ENCODE data around the gene CNBD2. TPM values are rescaled to one million over a fixed set of nuclear protein-coding genes. Genes with fewer than 3 reads are reported as not detected.
"Not testable (repeated sequence)": the region's sequence is repeated elsewhere in the genome, so short reads cannot be mapped to it uniquely, and the experiment has no call there.

The CNBD2 gene
- total RNA-seq, 3 donors from 2014 or later, result 3.7 to 6.2 (median 4.4) TPM

DNA sequence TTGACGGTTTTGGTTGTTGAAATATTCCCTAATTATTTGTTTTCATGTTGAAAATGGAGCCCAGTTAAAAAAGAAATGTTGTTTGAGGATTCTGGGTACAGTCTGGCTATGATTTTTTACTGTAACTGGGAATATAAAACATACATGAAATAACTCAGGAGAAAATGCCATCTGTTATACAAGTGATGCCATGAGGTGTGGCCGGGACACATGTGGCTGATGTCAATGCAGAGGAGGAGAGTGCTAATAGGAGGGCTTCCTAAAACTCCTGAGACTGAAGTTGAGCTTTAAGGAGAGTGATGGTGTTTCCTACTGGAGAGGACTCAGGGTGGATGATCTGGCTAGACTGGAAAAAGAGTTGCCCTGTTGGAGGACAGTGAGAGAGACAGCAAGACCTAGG lies 26.8 kb upstream of the CNBD2 start:
- no peak for ATAC-seq
- Histone ChIP-seq H3K36me3 (ENCODE audit: low read depth) (peaks cover 5% of the 10 kb centered on the region), H3K4me1 (ENCODE audit: low read depth) (no peaks in the 10 kb centered on the region), H3K9me3 (no peaks in the 10 kb centered on the region), H3K4me3 (no peak overlapping the region)
- DNase-seq, result no peak
- intact Hi-C loops (cut with DNase I, micrococcal nuclease), result no loop called here
- TF ChIP-seq, protein P1, sequence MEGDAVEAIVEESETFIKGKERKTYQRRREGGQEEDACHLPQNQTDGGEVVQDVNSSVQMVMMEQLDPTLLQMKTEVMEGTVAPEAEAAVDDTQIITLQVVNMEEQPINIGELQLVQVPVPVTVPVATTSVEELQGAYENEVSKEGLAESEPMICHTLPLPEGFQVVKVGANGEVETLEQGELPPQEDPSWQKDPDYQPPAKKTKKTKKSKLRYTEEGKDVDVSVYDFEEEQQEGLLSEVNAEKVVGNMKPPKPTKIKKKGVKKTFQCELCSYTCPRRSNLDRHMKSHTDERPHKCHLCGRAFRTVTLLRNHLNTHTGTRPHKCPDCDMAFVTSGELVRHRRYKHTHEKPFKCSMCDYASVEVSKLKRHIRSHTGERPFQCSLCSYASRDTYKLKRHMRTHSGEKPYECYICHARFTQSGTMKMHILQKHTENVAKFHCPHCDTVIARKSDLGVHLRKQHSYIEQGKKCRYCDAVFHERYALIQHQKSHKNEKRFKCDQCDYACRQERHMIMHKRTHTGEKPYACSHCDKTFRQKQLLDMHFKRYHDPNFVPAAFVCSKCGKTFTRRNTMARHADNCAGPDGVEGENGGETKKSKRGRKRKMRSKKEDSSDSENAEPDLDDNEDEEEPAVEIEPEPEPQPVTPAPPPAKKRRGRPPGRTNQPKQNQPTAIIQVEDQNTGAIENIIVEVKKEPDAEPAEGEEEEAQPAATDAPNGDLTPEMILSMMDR (IDR thresholded peaks at IDR 0.05), result no peak

DNA sequence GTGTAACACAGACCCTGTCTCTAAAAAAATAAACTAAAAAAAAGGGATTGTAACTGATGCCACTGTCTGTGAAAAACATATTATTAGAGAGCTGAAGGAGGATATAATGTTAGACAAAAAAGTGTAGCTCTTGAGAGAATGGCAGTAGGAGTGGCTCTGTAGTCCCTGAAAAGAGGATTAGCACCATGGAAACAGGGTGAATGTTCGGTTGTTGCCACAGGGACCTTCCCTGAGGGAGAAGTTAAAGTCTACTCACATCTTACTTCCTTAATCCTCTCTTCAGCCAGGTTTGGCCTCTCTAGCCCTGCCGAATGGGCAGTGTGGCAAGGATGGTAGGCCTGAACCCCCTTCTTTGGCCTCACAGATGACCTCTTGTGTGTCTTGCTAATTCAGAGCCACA lies 26.1 kb upstream of the CNBD2 start:
- Histone ChIP-seq H3K36me3 (ENCODE audit: low read depth) (peaks cover 5% of the 10 kb centered on the region), H3K4me1 (ENCODE audit: low read depth) (no peaks in the 10 kb centered on the region), H3K9me3 (no peaks in the 10 kb centered on the region), H3K4me3 (no peak overlapping the region)
- intact Hi-C loops (cut with DNase I, micrococcal nuclease), result no loop called here
- no peak for DNase-seq
- no peak for ATAC-seq
- TF ChIP-seq, protein P1 (IDR thresholded peaks at IDR 0.05), result no peak

DNA sequence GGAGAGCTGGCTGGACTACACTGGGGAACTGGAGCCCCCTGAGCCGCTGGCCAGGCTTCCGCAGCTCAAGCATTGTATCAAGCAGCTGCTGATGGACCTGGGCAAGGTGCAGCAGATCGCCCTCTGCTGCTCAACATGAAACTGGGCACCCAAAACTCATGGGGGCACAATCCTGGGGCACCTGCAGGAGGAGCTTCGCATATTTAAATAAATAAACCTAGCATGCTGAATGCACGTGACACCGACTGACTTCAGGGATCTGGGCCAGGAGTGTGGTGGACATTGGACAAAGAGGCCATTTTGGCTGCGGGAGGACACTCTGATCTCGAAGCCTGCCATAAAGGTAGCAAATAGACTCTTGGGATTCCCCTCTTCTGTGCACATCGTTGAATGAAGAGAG lies 20.9 kb upstream of the CNBD2 start:
- ATAC-seq, result peak; percentile 61
- TF ChIP-seq, protein P1 (IDR thresholded peaks at IDR 0.05), result no peak
- Histone ChIP-seq H3K4me3 (no peak overlapping the region), H3K9me3 (no peaks in the 10 kb centered on the region), H3K36me3 (ENCODE audit: low read depth) (no peaks in the 10 kb centered on the region), H3K4me1 (ENCODE audit: low read depth) (peaks cover 6% of the 10 kb centered on the region)
- intact Hi-C loops (cut with DNase I, micrococcal nuclease), result no loop called here
- DNase-seq, result no peak

DNA sequence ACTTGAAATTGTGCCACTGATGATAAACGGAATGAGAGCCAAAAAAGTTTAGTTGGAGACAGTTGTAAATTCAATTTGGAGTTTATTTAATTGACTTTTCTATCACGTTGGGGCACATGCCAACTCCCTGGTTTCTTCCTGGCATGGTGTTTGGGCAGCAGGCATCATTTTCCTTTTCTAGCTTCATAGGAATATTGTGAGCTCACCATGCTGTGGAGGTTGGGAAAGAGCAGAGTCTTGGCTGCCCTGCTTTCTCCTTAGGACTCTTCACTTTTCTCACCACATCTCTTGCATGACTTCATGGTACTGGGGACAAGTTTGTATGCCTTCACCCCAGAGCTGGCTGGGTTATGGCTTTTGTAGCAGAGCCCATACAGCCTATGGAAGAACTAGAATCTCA lies 20.5 kb upstream of the CNBD2 start:
- Histone ChIP-seq H3K4me1 (ENCODE audit: low read depth) (peaks cover 10% of the 10 kb centered on the region), H3K36me3 (ENCODE audit: low read depth) (no peaks in the 10 kb centered on the region), H3K9me3 (no peaks in the 10 kb centered on the region), H3K4me3 (no peak overlapping the region)
- no peak for DNase-seq
- TF ChIP-seq, protein P1 (IDR thresholded peaks at IDR 0.05), result no peak
- intact Hi-C loops (cut with DNase I, micrococcal nuclease), result no loop called here
- no peak for ATAC-seq

DNA sequence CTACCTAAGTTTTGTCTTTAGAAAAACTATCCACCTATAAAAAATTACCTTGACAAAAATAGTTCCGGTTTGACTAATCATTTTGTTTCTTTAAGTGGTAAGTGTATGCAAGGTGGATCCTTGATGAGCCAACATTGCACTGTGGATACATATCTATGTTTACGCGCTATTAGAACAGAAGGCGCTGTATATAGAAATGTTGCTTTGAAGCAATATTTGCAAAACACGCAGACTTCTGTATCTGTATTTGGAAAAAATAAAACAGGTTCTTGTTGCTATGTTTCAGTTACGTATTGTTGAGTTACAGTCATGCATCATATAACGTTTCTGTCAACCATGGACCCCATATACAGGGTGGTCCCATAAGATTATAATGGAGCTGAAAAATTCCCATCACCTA lies 18.3 kb upstream of the CNBD2 start:
- Histone ChIP-seq H3K36me3 (ENCODE audit: low read depth) (no peaks in the 10 kb centered on the region), H3K9me3 (no peaks in the 10 kb centered on the region), H3K4me1 (ENCODE audit: low read depth) (peaks cover 15% of the 10 kb centered on the region), H3K4me3 (no peak overlapping the region)
- DNase-seq (no peak), ATAC-seq (no peak)
- TF ChIP-seq, protein P1 (IDR thresholded peaks at IDR 0.05), result no peak
- intact Hi-C loops (cut with DNase I, micrococcal nuclease), result no loop called here

DNA sequence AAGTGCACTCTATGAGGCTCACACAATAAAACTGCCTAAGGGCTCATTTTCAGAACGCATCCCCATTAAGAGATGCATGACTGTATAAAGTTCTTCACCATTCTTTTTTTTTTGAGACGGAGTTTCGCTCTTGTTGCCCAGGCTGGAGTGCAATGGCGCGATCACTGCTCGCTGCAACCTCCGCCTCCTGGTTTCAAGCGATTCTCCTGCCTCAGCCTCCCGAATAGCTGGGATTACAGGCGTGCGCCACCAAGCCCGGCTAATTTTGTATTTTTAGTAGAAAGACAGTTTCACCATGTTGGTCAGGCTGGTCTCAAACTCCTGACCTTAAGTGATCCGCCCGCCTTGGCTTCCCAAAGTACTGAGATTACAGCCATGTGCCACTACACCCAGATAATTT lies 16.3 kb upstream of the CNBD2 start:
- H3K36me3 ChIP-seq (ENCODE audit: low read depth); DNase-seq; H3K4me3 ChIP-seq; H3K9me3 ChIP-seq; intact Hi-C loops (cut with DNase I, micrococcal nuclease); ATAC-seq: not testable (repeated sequence)
- H3K4me1 ChIP-seq (ENCODE audit: low read depth), result peaks cover 19% of the 10 kb centered on the region

Data from mucosa of descending colon (tissue), 3 donors.